Cardiac fibroblast (primary cell): Measurements from ENCODE around the gene TIGD3.

Experiments
- DNase-seq, 2 donors: peaks; one replicate each; pipeline versions ENCODE4 v3.0.0 to v3.0.0-alpha.2; 2010; ENCODE audit warnings: low read depth in 2 of 2
- H3K4me3 ChIP-seq, 2 donors: replicated peaks in 1 of 2; 1 replicate in 1 of 2; 2 replicates in 1 of 2; pipeline ENCODE4 v1.5.1; 2011; ENCODE audit warnings: low read depth in 2 of 2, low read length in 2 of 2, mild to moderate bottlenecking in 2 of 2, moderate library complexity in 1 of 2
- TF ChIP-seq, protein P1 (sequence below): IDR thresholded peaks from one replicate; pipeline ENCODE4 v1.5.1; 2011; ENCODE audit warnings: low read depth, mild to moderate bottlenecking, low read length, inconsistent platforms

TIGD3 gene

GRCh38 chr11:65340226-65340625 lies 14.3 kb upstream of the TIGD3 start:
- TF ChIP-seq, protein P1, sequence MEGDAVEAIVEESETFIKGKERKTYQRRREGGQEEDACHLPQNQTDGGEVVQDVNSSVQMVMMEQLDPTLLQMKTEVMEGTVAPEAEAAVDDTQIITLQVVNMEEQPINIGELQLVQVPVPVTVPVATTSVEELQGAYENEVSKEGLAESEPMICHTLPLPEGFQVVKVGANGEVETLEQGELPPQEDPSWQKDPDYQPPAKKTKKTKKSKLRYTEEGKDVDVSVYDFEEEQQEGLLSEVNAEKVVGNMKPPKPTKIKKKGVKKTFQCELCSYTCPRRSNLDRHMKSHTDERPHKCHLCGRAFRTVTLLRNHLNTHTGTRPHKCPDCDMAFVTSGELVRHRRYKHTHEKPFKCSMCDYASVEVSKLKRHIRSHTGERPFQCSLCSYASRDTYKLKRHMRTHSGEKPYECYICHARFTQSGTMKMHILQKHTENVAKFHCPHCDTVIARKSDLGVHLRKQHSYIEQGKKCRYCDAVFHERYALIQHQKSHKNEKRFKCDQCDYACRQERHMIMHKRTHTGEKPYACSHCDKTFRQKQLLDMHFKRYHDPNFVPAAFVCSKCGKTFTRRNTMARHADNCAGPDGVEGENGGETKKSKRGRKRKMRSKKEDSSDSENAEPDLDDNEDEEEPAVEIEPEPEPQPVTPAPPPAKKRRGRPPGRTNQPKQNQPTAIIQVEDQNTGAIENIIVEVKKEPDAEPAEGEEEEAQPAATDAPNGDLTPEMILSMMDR = no peak
- H3K4me3 ChIP-seq = no peak overlapping the region
- DNase-seq = no peak

DNA sequence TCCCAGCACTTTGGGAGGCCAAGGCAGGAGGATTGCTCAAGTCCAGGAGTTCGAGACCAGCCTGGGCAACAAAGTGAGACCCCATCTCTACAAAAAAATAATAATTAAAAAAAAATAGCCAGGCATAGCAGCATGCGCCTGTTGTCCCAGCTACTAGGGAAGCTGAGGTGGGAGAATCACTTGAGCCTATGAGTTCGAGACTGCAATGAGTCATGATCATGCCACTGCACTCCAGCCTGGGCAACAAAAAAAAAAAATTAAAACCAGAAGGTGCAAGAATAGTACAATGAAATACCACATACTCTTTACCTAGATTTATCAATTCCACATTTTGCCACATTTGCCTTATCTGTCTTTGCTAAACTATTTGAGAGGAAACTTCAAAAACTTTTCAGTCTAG lies 12.7 kb upstream of the TIGD3 start:
- DNase-seq = no peak

GRCh38 chr11:65351511-65351910 lies 3.0 kb upstream of the TIGD3 start:
- no peak for DNase-seq
- TF ChIP-seq, protein P1 = no peak
- no peak overlapping the region for H3K4me3 ChIP-seq

More for the DNA sequence above, 12.7 kb upstream of the TIGD3 start:
- TF ChIP-seq, protein P1 = no peak
- H3K4me3 ChIP-seq = no peak overlapping the region

- no peak overlapping the region for H3K4me3 ChIP-seq
- DNase-seq = peak; percentile 33 to 50
- TF ChIP-seq, protein P1 = peak; percentile 32
Measured at GRCh38 chr11:65352783-65353182, 1.8 kb upstream of the TIGD3 start.

DNA sequence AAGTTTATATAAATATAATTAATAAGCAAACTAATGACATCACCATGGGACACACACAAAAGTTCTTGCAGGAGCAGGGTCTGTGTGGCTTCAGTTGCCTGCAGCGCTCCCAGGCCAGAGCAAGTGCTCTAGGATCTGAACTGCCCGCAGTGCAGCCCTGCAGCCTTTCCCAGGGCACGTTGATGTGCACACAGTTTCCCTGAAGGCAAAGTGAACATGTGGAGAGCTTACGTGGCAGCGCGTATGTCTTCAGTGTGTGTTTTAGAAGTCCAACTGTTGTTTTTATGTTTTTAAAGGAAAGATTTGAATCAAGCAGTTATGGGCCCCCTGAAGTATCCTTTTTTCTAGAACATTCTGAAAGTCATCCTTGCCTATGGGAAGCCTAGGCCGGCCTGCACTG lies 1.2 kb upstream of the TIGD3 start:
- TF ChIP-seq, protein P1 = no peak
- no peak overlapping the region for H3K4me3 ChIP-seq
- DNase-seq = no peak

DNA sequence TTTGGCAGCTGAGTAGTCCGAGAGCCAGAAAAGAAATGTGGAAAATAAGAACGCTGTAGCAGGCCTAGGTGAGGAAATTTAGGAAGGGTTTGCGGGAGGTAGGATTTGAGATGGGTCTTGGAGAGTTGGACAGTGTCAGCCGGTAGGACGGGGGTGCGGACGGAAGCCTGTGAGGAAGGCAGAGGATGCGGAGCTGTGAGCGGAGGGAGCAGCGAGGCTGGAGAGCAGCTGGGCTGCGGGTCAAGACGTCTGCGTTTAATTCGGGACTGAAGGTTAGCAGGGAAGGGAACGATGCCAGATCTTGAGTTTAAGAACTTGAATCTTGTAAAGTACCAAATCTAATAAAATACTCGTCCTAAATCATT lies 669 bp upstream of the TIGD3 start:
- DNase-seq = no peak
- peak overlapping the region; percentile 52 to 63 for H3K4me3 ChIP-seq
- TF ChIP-seq, protein P1 = no peak
